Activated CD4-positive, alpha-beta T cell treated with anti-CD3 and anti-CD28 coated beads, Interleukin-2, amount 50 U/mL, for 16 hours (primary cell): ENCODE measurements around the gene HNF4A.

Experiments
- DNase-seq: peaks from one replicate; pipeline ENCODE4 v3.0.0-alpha.2; 2020

The HNF4A gene

DNA sequence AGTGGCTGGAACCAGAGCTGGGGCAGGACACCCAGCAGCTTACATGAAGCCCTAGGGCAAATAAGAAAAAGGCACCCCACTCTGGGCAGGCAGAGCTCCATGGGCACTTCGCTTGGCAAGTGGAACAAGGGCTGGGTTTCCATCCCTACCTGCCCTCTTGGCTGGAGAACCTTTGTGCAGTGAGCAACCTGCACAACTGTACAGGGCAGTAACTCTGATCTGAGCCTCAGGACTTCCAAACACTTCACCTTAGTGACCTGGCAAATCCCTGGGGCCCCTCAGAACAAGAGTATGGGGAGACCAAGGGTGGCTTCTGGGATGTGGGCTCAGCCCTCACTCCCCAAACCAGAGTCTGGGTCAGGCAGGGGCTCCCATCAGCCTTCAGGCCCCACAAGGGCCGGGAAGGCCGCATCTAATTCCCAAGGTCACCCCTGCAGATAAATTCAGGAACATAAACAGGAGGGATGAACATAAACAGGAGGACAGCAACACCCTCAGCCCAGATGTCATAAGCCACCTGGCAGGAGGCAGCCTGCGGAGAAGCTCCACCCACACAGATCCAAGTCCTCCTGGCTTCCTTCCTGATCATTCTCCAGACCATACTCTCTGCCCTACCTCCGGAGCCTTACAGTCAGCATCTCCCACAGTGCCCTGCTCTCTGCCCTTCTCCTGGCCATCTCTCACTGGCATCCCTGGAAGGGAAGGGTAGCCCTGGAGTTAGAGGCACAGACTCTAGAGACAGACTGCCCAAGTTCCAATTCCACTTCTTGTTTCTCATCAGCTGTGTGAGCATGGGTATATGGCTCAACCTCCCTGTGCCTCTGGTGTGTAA, 37.5 kb downstream of the HNF4A start:
- DNase-seq, result no peak

DNA sequence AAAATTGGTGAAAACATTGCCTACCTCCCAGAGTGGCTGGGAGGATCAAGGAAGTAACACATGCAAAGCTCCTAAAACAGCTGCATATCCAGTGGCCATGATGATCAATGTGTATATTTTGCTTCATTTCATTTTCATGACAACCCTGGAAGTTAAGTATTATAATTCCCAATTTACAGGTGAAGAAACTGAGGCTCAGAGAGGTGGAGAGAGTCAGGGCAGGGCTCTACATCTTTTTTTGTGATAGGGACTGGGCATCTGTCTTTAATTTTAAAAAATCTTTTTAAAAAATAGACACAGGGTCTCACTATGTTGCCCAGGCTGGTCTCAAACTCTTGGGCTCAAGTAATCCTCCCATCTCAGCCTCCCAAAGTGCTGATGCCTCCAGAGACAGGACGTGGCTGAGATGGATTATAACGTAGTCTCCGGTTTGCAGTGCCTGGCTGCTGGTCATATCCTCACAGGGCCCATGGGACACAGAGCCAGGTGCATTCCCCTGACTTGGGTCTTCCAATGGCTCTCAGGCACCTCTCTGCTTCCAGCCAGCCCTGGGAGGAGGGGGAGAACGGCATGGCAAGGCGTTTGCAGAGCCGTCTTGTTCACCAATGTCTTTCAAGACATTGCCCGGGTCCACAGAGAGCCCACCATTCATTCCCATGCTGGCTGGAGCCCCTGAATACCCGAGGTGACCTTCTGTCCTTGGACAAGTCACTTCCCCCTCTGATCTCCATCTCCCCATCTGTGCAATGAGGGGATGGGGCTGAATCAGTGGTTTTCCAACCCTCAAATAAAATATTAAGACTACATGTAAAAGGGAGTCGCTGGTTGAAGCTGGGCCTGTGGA, 38.3 kb downstream of the HNF4A start:
- no peak for DNase-seq

DNA sequence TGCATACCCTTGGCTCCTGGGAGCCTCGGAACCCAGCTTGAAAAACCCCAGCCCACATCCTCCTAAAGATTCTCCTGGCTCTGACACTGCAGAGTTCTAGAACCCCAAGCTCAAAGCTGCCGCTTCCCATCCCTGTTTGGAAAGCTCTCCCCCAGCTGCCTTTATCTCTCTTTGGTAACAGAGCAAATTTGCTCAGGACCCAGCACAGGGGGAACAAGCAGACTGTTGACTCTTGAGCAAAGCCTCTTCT, 38.9 kb downstream of the HNF4A start:
- DNase-seq, result no peak

DNA sequence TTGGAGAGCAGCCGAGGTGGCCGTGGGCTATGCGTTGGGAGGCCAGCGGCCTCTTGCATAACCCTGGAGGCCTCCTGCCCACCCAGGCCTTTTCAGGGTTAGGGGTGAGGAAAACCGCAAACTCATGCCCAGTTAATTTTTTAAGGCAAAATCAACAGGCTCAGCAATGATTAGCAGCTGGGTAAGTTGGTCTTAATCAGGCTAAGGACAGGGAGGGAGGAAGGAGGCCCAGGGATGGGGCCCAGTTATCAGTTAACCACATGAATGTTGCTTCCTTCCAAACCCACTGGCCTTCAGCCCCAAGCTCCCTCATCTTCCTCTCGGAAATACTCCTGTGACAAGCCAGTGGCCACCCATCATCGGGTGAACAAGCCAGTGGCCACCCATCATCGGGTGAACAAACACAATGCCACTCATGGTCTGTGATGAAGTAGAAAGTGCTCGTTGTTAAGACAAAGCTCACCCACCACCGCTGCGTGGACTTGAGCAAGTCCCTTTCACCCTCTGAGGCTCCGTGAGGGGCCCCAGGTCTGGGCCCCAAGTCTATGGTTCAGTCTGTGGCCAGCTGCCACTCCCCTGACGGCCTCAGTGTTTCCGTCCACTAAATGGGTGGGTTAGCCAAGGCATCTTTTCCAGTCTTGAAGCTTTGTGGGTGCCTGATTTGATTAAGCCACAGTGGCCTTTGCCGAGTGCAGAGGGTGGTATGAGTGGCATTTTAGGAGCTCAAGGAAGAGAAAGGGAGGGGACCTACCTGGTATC, 39.4 kb downstream of the HNF4A start:
- no peak for DNase-seq

DNA sequence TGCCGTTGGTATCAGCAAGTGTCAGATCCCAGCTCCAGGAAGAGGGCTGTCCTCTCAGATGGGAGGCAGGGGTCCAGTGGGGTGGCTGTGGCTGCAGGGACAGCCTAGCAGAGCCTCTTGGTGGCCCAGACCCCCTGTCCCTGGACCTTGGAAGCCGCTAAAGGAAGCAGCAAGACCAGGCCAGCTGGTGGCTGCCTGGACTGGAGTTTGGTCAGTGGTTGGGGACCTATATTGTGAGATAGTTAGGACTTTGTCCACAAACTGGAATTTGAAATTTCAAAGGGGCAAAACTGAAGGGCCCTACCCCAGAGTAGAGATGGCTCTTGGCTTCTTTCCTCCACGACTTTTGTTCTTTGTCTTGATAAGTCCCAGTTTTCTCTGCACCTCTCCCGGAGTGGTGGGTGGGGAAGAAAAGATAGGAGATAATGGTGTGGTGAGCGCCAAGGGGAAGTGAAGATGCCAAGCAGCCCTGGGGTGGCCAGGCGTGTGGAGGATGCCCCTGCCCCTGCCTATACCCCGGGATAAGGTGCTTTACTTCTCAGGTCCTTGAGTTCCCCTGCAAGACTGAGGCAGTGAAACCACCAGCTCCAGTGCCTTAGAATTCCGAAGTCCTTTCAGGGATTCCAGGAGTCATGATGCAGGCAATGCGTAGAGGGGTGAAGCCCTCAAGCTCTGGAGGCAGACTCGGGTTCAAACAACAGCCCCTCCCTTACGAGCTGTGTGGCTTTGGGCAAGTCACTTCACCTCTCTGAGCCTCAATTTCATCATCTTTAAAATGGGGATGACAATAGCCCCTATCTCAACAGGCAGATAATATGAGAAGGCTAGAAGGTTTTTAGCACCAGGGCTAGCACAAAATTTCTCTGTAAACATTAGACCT, 40.2 kb downstream of the HNF4A start:
- DNase-seq, result no peak

DNA sequence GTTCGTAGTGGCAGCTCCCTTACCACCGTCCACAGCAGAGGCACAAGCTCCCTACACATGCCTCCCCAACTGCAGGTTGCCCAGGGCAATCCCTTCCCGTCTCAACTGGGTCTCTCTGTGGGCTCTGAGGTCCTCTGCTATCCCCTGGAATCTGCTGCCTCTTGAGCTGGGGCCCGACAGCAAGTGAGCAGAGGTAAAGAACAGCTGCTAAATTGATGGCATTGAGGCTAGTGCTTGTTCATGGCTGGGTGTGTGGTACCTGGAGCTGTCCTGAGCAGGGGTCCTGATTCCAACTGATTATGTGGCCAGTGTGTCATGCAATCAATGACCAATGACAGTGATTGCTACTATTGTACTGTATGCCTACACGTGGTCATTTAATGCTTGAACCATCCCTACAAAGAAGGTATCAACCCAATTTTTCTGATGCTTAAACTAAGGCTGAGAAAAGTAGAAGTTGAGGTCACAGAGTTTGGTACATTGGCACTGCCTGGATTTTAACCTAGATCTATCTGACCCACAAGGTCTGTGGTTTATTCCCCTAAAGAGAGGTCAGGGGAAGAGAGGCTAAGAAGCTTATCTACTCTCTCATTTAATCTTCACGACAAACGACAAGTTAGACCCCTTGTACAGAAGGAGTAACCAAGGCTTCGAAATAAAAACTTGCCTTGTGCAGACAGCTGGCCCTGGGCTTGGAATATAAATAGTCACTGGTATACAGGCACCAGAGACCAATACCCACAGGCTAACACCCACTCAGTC, 41.1 kb downstream of the HNF4A start:
- DNase-seq, result no peak

DNA sequence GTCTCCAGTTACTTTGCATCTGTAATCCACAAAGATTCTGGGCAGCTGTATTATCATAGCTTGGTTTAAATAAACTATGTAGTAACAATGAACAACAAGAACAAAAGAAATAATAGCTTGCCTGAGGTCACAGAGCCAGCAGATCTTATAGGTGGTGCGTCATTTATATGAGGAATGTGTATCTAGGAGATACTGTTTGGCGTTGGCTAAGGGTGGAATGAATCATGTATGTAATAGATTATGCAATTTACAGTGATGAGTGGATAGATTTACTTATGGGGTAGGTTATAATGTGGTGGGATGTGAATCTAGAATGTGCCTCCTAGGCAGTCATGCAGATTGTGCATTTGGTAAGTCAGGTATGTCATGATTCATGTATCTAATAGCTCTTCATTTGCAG, 42.8 kb downstream of the HNF4A start:
- DNase-seq, result no peak

DNA sequence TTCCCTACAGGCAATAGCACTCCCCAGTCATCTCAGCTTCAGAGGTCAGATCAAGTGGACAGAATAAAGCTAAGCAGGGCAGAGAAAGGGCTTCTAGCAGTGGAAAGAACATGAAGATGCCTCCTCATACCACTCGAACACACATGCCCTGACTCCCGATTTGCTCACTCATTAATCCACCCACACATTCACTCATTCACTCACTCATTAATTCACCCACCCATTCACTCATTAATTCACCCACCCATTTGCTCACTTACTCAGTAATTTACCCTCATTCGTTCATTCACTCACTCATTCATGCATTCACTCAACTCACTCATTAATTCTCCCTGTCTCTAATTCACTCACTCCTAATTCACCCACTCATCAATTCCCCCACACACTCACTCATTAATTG, 43.9 kb downstream of the HNF4A start:
- DNase-seq, result no peak

DNA sequence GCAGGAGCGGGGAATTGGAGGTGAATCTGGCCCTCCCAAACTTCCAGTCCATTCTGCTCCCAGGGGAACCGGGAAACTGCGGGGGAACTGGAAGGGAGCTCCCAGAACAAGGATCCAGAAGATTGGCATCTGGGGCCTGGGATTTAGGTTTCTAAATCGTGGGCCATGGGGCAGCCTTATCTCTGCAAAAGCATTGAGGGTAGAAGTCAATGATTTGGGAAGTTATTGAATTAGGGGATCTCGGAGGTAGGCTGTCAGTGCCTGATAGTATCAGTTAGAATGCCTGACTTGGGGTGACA, 45.1 kb downstream of the HNF4A start:
- no peak for DNase-seq

DNA sequence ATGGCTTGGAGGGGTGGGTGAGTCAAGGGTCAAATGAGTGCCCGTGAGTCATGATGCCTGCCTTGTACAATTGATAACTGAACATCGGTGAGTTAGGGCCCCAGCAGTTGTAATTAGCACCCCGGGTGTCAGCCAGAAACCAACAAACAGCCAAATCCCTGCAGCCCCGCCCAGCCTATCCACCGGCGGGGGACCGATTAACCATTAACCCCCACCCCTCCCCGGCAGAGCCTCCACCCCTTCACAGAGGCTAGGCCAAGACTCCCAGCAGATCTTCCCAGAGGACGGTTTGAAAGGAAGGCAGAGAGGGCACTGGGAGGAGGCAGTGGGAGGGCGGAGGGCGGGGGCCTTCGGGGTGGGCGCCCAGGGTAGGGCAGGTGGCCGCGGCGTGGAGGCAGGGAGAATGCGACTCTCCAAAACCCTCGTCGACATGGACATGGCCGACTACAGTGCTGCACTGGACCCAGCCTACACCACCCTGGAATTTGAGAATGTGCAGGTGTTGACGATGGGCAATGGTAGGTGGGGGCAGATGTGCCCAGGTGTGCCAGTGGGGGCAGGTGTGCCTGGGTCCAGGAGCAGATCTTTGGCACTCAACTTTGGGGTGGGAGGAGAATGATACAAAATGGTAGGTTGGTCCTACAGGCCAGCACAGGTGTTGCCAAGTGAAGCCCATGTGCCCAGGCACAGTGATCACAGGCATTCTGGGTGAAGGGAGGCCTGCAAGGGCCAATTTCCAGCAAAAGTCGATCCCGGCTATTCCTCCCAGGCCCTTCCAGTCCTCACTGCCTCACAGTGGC, 45.7 kb downstream of the HNF4A start:
- DNase-seq, result no peak

DNA sequence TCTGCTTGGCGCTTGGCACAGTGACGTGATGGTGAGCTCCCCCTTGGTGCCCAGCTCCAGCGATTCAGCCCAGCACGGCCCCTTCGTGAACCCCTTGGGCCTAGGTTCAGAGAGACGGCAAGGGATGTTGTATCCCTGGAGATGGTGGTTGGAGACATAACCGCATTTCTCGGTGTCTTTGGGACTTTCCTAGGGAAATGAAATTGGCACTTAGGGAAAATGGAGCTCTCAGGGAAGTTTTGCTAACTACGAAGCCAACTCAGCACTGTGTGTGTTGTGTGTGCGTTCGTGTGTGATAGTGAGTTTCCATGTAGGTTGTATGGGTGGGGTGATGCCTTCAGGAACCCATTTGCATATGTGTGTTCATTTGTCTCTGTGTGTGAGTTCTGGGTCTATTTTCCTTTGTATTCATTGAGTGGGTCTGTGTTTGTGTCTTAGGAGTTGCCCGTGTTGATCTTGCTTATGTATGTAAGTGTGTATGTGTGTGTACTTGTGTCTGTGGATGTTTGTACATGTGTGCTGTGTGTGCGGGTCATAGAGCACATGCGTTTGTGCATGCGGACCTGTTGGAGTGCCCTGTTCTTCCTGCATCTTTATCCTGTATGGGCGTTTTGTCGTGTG, 46.4 kb downstream of the HNF4A start:
- no peak for DNase-seq

DNA sequence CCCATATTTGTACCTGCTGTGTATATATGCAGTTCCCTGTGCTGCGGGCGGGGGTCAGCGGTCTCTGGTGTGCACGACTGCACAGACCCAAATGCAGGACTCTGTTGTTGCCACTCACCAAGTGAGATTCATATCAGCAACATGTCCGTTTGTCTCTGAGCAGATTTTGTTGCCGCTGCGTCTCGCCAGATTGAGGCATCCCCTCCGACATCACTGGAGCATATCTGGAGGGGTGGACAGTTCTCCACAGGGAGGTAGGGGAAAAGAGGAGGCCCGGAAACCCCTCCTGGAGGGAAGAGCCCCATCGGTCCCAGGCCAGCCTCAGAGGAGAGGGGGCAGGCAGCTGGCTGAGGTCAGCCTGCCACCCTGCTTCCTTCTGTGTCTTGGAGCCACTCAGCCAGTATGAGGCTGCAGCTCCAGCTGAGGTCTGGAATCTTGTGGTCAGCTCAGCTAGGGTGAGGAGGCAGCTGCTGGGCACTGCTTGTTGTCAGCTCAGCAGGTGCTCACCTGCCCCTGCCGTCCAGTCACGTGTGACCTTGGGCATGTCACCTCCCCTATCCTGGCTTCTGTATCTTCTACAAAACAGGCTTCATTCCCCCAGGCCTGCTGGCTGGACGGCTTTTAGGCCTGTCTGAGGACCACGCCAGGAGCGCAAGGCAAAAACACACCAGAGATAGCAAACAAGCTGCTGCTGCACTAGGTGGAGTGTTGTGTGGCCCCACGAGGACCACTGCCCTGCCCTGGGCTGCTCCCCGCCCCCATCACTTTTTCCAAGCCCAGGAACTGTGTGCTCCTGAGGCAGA, 47.1 kb downstream of the HNF4A start:
- no peak for DNase-seq

DNA sequence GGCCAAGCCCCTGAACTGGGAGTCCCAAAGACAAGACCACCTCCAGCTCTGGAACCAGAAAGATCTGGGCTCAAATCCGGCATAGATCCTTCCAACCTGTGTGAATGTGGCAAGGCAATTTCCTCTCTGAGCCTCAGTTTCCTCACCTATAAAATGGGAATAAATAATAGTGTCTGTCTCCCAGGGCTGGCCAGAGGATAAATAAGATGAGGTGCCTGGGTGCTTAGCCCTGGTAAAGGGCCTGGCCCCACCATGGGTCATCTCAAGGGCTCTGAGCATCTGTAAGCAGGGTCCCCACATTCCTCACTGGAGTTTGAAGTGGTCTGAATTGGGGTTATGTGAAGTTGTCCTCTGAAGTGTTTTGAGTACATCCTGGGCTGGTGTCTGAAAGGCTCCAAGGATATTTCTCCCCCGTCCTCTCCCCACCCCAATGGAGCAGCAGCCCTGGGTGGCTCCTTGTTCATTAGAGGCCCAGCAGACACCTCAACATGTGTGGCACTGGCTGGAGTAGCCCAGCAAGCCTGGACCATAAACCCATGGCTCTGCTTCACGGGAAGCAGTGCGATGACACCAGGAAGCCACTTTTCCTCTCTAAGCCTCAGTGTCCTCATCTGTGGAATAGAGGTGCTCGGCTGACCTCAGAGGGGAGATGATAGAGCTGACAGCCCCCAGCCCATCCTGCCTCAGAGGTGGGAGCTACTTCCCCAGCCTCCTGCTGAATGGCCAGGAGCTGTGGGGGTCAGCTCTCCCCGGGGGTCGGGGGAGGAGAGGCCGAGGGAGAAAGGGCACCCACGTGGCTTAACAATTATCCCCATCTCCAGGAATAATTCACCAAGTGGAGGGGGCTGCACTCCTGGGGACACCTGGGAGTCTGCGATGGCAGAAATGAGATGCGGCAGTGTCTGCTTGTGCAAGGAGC, 48.0 kb downstream of the HNF4A start:
- no peak for DNase-seq

DNA sequence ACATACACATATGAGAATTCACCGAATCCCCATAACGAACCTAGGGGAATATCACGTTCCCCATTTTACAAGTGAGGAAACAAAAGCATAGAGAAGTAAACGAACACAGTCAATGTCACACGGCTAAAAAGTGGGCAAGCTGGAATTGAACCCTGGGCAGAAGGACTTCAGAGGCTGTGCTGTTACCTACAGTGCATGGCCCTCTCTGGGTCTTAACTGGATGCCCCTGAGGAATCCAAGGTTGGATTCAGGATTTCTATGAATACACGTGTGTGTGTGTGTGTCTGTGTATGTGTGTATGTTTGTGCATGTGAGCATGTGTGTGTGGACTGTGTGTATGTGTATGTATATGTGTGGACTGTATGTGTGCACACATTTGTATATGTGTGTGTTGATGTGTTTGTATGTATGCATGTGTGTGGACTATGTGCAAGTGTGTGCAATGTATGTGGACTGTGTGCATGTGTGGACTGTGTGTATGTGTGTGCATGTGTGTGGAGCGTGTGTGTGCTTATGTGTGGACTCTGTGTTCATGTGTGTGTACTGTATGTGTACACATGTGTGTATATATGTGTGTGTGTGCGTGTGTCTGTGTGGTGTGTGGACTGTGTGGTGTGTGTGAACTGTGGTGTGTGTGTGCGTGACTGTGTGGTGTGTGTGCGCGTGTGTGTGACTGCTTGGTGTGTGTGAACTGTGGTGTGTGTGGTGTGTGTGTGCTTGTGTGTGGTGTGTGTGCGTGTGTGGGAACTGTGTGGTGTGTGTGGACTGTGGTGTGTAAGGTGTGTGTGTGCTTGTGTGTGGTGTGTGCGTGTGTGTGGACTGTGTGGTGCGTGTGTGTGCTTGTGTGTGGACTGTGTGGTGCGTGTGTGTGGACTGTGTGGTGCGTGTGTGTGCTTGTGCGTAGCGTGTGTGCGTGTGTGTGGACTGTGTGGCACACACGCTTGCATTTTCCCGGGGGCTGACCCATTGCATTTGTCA, 49.0 kb downstream of the HNF4A start:
- no peak for DNase-seq

DNA sequence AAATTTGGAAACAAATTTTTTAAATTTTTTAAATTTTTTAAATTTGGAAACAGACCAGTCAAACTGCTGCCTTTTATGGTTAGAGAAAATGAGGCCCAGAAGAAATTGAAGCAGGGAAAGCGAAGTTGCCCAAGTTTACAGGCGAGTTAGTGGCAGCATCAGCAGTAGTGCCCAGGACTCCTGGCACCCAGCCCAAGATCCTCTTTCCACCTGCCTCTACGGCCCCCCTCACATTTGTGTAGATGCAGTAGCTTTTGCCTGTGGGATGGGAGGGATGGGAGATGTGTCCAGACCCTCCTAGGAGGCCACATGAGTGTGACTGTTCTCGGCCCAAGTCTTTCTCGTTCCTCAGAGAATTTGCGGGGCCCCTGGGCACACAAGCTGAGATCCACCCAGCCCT, 49.8 kb downstream of the HNF4A start:
- DNase-seq, result no peak

DNA sequence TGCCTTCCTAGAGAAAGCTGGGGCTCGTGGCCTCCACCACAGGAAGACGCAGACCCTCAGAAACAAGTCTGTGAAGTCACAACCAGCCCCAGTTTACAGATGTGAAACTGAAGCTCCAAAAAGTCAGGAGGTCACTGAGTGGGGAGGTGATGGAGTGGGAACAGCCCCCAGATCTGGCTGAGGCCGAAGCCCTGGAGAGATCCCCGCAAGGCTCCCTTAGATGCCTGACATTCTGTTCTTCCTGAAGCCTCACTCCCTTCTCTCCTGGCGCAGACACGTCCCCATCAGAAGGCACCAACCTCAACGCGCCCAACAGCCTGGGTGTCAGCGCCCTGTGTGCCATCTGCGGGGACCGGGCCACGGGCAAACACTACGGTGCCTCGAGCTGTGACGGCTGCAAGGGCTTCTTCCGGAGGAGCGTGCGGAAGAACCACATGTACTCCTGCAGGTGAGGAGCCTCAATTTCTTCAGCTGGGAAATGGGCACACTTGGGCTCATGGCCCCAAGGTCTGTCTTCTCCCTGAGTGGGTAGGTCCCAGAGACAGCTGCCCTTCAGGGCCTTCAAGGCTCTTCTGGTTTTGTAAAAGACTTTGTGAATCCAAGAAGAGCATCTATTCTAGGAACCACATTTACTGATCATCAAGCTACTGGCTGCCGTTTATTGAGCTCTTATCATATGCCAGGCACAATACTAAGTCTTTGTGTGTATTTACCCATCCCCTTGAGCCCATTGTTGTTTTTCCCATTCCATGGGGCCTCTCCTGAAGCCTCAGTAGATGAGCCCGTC, 50.5 kb downstream of the HNF4A start:
- no peak for DNase-seq
